GM19099 (cell line): ENCODE results near the gene PRDM2.
A peak's percentile ranks its signal among the peaks of the same experiment; 100 is the strongest.

Experiments used
- POLR2A ChIP-seq: IDR thresholded peaks from 3 replicates; pipeline ENCODE4 v1.6.1; 2011; ENCODE audit warnings: low read depth; ENCODE audit not compliant: insufficient read length; ENCODE audit errors: extremely low read depth

The PRDM2 gene

DNA sequence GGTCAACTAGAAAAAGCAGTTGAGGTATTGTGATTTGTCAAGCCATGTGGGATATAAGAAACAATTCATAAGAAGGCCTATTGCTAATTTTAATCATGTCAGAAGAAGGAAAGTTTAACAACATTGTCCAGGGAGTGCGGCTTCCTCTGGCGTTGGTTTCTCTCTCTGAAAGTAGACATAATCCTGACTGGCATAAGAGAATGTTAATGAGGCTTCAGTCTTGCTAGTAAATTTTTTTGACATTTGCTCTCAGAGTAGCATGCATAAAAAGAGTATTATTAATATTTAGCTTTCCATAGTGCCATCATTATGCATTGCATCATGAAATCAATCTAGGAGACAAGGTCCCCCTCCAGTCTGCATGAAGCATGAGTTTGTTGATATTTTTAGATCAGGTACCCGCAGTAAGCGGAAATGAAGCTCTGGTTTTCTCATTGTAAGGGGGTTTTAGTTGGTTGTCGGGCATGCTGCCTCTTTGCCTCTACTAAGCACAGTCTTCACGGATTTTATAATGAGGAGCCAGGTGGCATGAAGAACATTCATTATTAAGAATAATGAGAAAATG, 12.8 kb upstream of the PRDM2 start:
- TF ChIP-seq POLR2A = no peak

DNA sequence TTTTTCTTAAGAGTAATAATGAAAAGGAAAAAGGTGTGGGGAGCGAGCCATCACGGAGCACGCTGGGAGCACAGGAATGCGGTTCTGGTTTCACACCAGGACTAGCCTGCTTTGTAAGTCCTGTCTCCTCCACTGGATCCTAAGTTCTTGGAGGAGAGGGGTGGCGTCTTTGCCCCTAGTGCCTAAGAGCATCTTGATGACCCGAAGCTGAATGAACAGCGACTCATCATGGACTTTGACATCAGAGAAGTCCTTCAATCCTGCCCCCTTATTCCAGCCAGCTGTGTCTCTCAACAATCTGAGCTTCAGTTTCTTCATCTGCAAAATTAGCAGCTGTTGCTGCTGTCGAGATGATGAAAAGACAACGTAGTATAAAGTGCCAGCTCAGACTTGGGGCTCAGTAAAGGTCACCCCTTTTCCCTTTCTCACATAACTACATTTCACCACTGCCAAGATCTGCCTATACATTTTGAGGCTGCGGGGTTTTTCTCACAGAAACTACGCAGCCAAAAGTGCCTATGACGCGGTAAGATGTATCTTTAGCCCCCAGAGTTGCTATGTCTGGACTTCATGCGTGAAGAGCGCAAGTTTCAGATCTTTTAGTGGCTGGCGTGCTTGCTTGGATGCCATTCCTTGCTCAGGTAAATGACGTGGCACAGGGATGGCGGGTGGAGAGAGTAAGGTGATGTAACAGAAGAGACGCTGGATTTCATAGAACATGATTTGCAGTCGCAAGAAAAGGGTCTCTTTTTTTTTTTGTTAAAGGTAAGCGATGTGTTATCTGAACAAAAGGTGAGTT, 4.9 kb upstream of the PRDM2 start:
- no peak for TF ChIP-seq POLR2A

DNA sequence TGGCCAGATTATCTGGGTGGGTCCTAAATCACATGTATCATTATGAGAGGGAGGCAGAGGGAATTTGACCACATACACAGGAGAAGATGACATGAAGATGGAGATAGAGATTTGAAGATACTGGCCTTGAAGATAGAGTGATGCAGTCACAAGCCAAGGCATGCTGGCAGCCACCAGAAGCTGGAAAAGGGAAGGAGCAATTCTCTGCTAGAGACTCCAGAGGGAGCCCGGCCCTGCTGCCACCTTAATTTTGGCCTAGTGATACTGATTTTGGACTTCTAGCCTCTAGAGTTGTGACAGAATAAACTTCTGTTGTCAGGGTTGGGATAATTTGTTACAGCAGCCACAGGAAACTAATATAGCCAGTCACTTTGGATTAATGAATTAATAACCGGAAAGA, 2.2 kb upstream of the PRDM2 start:
- TF ChIP-seq POLR2A = no peak

DNA sequence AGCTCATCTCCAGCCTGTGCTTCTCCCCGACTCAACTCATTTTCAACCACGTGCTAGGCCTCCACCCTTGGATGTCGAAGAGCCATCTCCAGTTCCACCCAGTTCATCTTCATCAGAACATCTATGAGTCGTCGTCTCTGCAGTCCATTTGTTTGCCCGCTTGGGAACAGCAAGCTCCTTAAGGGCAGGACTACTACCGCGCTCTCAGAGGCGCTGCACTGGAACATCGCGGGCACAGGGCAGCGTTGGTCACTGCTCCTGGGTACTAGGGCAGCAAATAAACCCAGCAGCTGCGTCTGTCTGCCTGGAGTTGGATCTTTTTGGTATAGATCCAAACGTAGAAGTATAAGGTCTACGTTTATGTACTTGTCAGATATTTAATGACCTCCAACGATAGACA, 478 bp upstream of the PRDM2 start:
- TF ChIP-seq POLR2A = no peak

DNA sequence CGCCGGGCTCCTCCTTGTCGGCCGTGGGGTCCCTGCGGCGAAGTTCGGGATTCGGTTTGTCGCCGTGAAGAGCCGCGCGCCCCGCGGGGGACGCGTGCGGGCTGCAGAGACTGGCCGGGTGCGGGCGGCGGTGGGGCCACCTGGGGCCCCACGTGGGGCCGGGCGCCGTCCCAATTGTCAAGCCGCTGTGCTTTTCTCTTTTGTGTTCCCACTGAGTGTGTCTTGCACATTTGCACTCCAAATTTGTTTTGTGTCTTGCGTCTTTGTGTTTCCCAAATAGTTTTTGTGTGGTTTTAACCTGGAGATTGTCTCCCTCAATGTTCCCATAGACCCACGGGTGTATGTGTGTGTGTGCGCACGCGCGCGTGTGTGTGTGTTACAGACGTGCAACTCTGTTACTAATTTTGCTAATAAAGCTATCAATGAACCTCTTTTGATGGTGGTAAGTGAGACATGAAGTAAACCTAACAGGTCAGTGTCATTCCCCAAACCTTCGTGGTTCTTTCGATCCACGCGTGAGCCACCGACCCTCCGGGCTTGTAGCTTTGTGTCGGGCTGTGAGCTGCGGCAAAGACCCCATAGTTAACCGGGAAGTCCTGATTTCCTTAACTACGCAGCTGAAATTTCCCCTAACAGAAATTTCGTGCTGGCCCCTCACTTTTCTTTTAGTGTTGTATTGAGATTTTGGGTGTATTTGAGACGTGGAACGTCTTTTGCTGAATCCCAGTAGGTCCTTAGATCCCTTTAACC, 708 bp downstream of the PRDM2 start:
- TF ChIP-seq POLR2A = peak; percentile 41

DNA sequence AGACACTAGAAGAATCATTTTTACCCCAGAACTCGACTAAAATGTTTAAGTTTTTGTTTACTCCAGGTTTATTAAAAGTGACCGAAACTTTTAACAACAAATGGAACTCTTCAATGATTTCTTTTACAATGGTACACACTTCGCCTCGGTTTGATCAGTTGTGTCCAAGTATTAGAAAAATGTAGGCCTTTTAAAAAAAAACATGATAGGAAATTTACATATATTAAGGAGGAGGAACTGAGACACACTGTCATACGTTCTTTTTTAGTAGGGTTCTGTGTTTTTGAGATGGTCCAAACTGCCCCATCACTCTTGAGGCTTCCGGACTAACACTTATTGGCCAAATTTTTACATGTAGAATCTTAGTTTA, 1.3 kb downstream of the PRDM2 start:
- no peak for TF ChIP-seq POLR2A

DNA sequence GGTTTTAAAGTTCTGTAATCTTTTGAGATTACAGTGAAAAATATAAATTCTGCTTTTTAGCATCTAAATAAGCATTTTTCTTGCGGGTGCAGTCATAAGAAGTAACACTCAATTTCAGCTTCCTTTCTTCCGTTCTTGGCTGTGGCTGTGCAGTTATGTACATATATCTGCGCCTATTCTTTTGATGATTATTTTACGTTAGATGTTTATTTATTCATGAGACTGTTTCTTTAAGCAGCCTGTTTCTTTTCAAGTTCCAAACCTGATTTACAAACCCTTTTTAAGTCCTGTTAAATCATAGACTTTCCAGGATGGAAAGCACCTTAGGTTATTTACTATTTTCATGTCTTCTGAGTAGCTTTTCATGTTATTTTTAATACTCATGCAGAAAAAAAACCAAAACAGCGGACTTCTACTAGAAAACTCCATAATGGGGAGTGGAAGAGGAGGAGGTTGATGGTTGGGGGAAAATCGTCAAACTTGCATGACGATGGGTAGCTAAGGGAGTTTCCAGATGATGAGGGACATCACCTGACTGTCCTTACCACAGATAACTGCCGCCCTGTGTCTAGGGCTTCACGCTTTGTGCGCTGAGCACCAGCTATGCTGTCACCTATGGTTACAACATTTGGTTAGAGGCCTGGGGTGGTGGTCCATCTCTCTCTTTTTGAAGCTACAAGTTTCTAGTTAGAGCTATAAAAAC, 2.6 kb downstream of the PRDM2 start:
- TF ChIP-seq POLR2A = peak; percentile 59

DNA sequence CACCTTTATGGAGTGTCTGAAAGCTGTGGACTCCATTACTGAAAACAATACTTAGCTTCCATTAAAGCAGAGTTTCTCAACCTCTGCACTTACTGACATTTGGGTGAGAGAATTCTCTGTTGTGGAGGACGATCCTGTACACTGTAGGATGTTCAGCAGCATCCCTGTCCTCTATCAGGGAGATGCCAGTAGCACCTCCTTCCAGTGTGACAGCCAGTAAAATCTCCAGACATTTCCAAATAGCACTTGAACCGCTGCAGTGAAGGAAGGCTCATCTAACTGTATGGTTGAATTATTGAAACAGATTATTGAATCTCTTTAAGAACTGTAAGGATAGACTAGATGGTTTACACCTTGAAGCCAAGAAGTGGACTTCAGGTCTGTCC, 3.1 kb downstream of the PRDM2 start:
- TF ChIP-seq POLR2A = no peak

DNA sequence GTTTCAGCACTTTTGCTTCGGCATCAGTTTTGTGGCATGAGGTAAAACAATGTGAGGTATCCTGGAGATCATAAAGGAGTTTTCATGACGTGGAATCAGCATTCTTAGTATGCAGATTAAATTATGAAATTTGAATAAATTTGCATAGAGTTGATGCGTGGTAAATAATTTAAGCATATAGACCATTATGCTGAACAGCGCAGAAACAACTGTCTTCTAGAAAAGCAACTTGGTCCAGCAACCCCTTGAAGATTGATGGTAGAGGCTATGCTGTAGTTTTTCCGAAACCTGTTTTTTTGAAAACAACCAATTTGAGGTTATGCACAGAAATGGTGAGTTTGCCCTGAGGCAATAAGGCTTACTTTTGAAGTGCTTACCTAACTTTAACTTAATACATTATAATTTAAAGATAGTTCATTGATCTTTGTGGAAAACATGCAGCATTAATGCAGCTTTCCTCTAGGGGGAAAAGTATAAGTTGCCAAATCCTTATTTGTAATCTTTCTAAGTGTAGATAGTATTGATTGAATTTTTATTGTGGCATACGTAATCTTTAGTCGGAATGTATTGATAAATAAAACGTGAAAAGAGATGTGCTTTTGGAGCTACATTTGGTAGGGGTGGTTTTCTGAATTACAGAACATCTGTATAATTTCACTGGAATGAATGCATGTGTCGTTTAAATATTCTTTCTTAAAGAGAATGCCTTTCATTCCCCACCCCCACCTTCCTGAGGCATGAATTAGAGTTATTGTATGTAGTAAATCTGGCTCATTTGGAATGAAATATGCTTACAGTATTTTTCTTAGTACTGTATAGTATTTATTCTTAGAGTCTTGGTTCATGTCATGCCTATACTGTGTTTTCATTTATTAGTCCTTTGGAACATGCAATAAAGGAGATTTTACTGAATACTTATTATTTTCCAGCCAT, 3.8 kb downstream of the PRDM2 start:
- no peak for TF ChIP-seq POLR2A

DNA sequence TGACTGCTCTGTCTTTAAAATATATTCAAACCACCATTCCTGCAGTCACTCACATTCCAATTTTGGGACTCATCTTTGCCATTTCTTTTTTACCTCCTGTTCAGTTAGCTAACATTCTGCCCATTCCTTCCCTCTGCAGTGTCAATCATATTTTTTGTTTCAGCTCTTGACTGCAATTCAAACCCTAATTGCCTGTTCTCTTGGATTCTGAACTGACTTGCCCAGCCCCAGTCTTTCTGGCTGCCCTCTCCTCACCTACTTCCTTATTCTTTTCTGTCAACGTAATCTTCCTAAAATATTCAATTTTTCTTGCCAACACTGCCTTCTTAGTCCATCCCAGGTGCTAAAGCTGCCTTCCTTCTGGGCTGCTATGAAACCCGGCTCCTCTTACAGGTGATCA, 6.1 kb downstream of the PRDM2 start:
- TF ChIP-seq POLR2A = no peak

DNA sequence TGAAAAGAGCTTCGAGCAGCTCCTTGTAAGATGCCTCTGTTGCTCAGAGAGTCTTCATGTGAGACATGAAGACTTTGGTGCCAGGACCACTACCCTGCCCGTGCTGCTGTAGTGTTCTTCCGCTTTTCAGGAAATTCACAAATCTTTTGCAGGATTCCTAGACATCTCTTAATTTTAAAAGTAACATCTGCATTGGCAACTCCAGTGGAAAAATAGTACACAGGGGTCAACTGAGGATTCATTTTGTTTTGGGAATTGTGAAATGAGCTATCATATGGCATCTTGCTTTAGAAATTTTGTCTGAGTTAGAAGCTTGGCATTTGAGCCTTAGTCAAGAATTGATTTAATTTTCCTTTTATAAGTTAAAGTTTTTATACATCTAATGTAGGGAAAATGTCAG, 7.2 kb downstream of the PRDM2 start:
- TF ChIP-seq POLR2A = no peak

DNA sequence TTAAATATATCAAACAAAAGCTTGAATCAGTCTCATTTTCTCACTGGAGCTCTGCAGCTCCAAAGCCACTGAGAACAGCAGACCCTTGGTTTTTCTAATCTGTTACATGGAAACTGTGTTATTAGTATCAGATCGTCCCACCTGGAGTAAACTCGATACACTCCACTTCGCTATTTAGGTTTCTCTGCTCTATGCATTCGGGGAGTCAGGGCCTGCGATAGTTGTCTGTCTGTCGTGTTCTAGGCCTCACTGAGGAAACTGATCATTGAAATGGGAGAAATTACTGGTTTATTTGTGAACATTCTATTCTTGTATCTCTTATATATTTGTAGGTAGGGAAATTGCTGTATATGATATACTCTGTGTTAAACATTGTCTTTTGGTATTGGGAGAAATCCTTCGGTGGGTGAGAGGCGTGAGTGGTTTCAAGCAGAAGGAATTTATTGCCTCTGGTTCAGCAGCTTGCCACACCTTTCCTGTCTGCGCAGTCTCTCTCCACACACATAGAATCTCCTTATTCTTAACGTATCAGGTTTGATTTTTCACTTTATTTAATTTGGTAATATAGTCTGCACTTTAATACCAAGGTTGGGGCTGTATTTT, 8.5 kb downstream of the PRDM2 start:
- TF ChIP-seq POLR2A = no peak

DNA sequence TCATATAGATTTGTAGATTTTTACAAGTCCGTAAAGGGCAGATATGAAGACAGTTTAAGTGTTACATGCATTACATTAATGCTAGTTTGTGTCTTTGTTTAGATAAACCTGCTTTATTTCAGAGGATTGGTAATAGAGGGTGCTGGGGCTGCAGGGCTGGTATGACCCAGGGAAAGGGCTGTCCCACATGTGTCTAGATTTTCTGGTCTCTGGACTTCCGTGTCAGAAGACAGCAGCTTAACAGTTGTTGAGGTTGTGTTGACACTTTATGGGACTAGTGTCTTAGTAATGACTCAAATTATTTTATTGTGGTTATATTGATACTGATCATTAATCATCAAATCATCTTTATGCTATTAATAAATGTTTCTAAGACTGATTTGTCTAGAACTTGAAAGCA, 10.1 kb downstream of the PRDM2 start:
- no peak for TF ChIP-seq POLR2A

DNA sequence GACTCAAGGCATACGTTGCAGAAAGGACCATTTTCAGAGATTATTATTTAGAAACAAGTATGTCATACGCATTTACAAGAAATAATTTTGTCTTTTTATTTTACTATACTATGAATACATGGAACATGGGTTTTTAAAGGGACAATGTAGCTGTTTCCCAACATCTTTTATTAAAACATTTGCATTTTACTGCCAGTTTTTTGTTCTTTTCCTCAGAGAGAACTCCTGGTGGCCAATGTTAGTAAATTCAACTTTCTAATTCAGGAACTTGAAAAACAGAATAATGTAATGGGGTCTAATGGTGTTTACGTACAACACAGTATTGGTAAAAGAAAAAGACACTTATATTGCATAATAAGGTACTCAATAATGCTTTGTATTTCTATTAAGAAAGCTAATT, 14.9 kb downstream of the PRDM2 start:
- no peak for TF ChIP-seq POLR2A

DNA sequence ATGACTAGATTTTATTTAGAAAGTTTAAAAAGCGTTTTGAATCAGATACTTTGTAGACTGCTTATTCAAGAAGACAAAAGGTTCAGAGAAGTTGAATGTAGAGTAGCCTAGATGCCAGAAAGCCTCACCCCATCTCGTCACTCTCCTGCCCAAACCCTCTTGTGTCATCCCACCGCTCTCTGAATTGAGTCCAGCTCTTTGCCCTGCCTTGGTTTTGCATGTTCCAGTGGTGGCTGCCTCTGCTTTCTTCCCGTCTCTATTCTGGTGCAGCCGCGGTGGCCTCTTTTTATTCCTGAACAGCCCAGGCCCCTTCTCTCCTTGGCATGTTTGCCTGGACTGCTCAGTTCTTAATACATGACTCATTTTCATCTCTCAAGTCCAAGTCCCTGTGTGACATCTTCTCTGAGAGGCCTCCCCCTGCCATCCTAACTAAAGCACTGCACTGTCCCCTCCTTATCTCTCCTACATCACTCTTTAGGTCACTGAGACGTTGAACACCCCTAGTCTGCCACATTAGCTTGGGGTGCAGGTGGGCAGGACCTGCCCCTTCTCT, 22.9 kb downstream of the PRDM2 start:
- no peak for TF ChIP-seq POLR2A

DNA sequence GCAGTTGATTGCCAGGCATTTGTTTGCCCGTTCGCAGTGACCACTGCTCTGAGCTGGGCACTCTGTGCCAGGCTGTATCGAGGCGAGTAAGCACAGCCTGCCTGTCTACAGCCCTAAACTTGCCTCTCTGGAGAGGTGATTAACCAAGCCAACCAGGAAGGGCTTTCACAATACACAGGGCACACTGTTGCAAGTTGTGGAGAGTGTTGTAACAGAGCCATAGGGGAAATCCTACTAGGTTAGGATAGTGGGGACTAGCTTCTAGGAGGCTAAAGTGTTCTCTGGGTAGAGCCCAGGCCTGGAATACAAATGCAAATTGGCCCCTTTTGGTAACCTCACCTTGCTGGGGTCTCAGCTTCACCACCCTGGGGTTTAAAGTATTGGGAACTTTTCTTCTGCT, 23.8 kb downstream of the PRDM2 start:
- TF ChIP-seq POLR2A = no peak
